ENCODE measurements around the gene TSSK2. TPM values are rescaled to one million over a fixed set of nuclear protein-coding genes. Genes with fewer than 3 reads are reported as not detected.

Gene TSSK2
- total RNA-seq, 1 donor from 2014 or later, result not detected

DNA sequence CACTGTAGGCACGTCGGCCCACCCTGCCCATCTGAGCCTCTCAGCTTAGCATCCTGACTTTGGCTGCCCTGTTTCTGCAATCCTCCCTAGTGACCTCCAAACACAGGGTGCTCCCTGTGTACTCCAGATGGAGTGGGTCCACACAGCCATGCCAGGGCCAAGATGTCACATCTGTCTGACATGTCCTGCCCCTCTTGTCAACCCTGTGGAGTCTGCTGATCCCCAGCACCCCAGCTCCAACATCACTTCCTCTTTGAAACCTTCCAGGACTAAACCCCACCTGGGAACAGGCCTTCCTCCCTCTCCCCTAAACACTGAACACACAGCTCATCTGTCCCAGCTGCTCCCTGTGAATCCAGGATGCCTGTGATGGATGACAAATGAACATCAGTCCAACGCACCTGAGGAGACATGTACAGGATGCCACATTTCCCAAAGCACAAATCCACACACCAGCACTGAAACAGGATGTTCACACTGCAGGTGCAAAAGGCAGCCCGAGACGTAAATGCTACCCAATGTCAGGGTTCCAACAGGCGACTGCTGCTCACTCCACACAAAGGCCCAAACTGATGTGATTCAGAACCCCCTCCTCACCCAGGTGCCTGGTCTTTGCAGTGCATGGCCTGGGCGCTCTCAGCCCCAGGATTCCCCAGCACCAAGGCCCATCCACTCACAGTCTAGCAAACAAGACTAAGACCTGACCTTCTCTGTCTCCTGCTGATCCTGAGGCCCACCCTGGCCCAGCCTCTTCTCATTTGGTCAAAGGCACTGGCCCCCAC lies 2.0 kb upstream of the TSSK2 start:
- Histone ChIP-seq H3K36me3 (ENCODE audit: insufficient read depth, low read length) (peaks cover 6% of the 10 kb centered on the region), H3K9ac (ENCODE audit: low read length) (no peak overlapping the region), H2AFZ (ENCODE audit: low read depth, low read length) (no peak overlapping the region), H3K4me1 (ENCODE audit: insufficient read depth, low read length) (no peaks in the 10 kb centered on the region), H3K4me2 (ENCODE audit: low read length) (no peak overlapping the region), H3K79me2 (ENCODE audit: insufficient read depth, low read length) (no peaks in the 10 kb centered on the region), H4K20me1 (ENCODE audit: insufficient read depth, low read length) (peaks cover 3% of the 10 kb centered on the region), H3K9me3 (ENCODE audit: insufficient read depth, low read depth, low read length) (no peaks in the 10 kb centered on the region), H3K4me3 (ENCODE audit: insufficient read depth, low read depth, low read length) (no peak overlapping the region), H3K27ac (ENCODE audit: low read depth, low read length) (no peak overlapping the region), H3K27me3 (ENCODE audit: insufficient read depth, low read length) (no peaks in the 10 kb centered on the region)
- H3K36me3 Mint-ChIP-seq (ENCODE audit: low read depth, unreplicated experiment), result peaks cover 16% of the 10 kb centered on the region
- DNase-seq (ENCODE audit: low read depth) (no peak), FAIRE-seq (no peak)
- peaks cover 28% of the 10 kb centered on the region for H3K27me3 Mint-ChIP-seq (ENCODE audit: low read depth, unreplicated experiment)
- H3K27ac Mint-ChIP-seq (ENCODE audit: unreplicated experiment), result no peak overlapping the region
- H3K9me3 Mint-ChIP-seq (ENCODE audit: unreplicated experiment), result no peaks in the 10 kb centered on the region
- no peak overlapping the region for H3K4me3 Mint-ChIP-seq (ENCODE audit: unreplicated experiment)
- no peaks in the 10 kb centered on the region for H3K4me1 Mint-ChIP-seq (ENCODE audit: low read depth, unreplicated experiment)
- TF ChIP-seq, protein P1, sequence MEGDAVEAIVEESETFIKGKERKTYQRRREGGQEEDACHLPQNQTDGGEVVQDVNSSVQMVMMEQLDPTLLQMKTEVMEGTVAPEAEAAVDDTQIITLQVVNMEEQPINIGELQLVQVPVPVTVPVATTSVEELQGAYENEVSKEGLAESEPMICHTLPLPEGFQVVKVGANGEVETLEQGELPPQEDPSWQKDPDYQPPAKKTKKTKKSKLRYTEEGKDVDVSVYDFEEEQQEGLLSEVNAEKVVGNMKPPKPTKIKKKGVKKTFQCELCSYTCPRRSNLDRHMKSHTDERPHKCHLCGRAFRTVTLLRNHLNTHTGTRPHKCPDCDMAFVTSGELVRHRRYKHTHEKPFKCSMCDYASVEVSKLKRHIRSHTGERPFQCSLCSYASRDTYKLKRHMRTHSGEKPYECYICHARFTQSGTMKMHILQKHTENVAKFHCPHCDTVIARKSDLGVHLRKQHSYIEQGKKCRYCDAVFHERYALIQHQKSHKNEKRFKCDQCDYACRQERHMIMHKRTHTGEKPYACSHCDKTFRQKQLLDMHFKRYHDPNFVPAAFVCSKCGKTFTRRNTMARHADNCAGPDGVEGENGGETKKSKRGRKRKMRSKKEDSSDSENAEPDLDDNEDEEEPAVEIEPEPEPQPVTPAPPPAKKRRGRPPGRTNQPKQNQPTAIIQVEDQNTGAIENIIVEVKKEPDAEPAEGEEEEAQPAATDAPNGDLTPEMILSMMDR (IDR thresholded peaks at IDR 0.05; ENCODE audit: insufficient read depth, low read depth, low read length), result no peak
- no peak for TF ChIP-seq EZH2 (IDR thresholded peaks at IDR 0.05; ENCODE audit: insufficient read depth, low read length)

DNA sequence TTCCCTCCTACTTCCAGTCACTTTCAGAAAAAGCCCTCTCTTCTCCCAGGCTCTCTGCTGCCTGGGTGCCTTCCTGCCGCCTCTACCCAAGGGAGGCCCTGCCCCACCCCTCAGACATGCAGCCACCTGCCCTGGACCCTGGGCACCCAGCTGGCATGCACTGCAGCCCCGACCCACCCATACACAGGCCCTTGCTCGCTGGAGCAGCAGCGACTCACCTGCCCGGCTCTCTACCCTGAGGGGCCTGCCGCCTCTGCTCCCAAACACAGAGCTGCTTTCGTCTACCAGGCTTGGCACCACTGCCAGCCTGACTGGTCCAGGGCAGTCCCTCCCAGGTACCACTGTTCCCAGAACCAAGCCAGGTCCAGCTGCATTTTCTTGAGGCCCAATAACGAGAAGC lies 1.2 kb upstream of the TSSK2 start:
- H3K4me3 ChIP-seq (ENCODE audit: insufficient read depth, low read depth, low read length), result no peak overlapping the region
- peaks cover 8% of the 10 kb centered on the region for H3K36me3 ChIP-seq (ENCODE audit: insufficient read depth, low read length)
- no peaks in the 10 kb centered on the region for H3K27me3 ChIP-seq (ENCODE audit: insufficient read depth, low read length)
- Mint-ChIP-seq H3K36me3 (ENCODE audit: low read depth, unreplicated experiment) (peaks cover 16% of the 10 kb centered on the region), H3K27ac (ENCODE audit: unreplicated experiment) (no peak overlapping the region), H3K27me3 (ENCODE audit: low read depth, unreplicated experiment) (peaks cover 27% of the 10 kb centered on the region), H3K9me3 (ENCODE audit: unreplicated experiment) (no peaks in the 10 kb centered on the region), H3K4me3 (ENCODE audit: unreplicated experiment) (no peak overlapping the region), H3K4me1 (ENCODE audit: low read depth, unreplicated experiment) (no peaks in the 10 kb centered on the region)
- TF ChIP-seq, protein P1 (IDR thresholded peaks at IDR 0.05; ENCODE audit: insufficient read depth, low read depth, low read length), result no peak
- no peak for TF ChIP-seq EZH2 (IDR thresholded peaks at IDR 0.05; ENCODE audit: insufficient read depth, low read length)
- H3K9ac ChIP-seq (ENCODE audit: low read length), result no peak overlapping the region
- H2AFZ ChIP-seq (ENCODE audit: low read depth, low read length), result no peak overlapping the region
- no peaks in the 10 kb centered on the region for H3K4me1 ChIP-seq (ENCODE audit: insufficient read depth, low read length)
- peaks cover 3% of the 10 kb centered on the region for H4K20me1 ChIP-seq (ENCODE audit: insufficient read depth, low read length)
- H3K4me2 ChIP-seq (ENCODE audit: low read length), result no peak overlapping the region
- no peak for DNase-seq (ENCODE audit: low read depth)
- no peaks in the 10 kb centered on the region for H3K9me3 ChIP-seq (ENCODE audit: insufficient read depth, low read depth, low read length)
- FAIRE-seq, result no peak
- H3K79me2 ChIP-seq (ENCODE audit: insufficient read depth, low read length), result no peaks in the 10 kb centered on the region
- no peak overlapping the region for H3K27ac ChIP-seq (ENCODE audit: low read depth, low read length)

DNA sequence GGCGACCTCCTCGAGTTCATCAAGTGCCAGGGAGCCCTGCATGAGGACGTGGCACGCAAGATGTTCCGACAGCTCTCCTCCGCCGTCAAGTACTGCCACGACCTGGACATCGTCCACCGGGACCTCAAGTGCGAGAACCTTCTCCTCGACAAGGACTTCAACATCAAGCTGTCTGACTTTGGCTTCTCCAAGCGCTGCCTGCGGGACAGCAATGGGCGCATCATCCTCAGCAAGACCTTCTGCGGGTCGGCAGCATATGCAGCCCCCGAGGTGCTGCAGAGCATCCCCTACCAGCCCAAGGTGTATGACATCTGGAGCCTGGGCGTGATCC lies 542 bp downstream of the TSSK2 start:
- H3K36me3 ChIP-seq (ENCODE audit: insufficient read depth, low read length), result peaks cover 10% of the 10 kb centered on the region
- peaks cover 24% of the 10 kb centered on the region for H3K36me3 Mint-ChIP-seq (ENCODE audit: low read depth, unreplicated experiment)
- no peak for TF ChIP-seq EZH2 (IDR thresholded peaks at IDR 0.05; ENCODE audit: insufficient read depth, low read length)
- TF ChIP-seq, protein P1 (IDR thresholded peaks at IDR 0.05; ENCODE audit: insufficient read depth, low read depth, low read length), result no peak

More for the DNA sequence above, 542 bp downstream of the TSSK2 start:
- no peaks in the 10 kb centered on the region for H3K4me1 ChIP-seq (ENCODE audit: insufficient read depth, low read length)
- no peak overlapping the region for H3K27ac ChIP-seq (ENCODE audit: low read depth, low read length)
- Mint-ChIP-seq H3K9me3 (ENCODE audit: unreplicated experiment) (no peaks in the 10 kb centered on the region), H3K4me3 (ENCODE audit: unreplicated experiment) (no peak overlapping the region), H3K27ac (ENCODE audit: unreplicated experiment) (no peak overlapping the region), H3K27me3 (ENCODE audit: low read depth, unreplicated experiment) (peaks cover 12% of the 10 kb centered on the region), H3K4me1 (ENCODE audit: low read depth, unreplicated experiment) (no peaks in the 10 kb centered on the region)
- H3K4me3 ChIP-seq (ENCODE audit: insufficient read depth, low read depth, low read length), result no peak overlapping the region
- H4K20me1 ChIP-seq (ENCODE audit: insufficient read depth, low read length), result peaks cover 7% of the 10 kb centered on the region
- FAIRE-seq (no peak), DNase-seq (ENCODE audit: low read depth) (no peak)
- H3K4me2 ChIP-seq (ENCODE audit: low read length), result no peak overlapping the region
- H3K79me2 ChIP-seq (ENCODE audit: insufficient read depth, low read length), result no peaks in the 10 kb centered on the region
- no peaks in the 10 kb centered on the region for H3K27me3 ChIP-seq (ENCODE audit: insufficient read depth, low read length)
- no peak overlapping the region for H2AFZ ChIP-seq (ENCODE audit: low read depth, low read length)
- H3K9ac ChIP-seq (ENCODE audit: low read length), result no peak overlapping the region
- no peaks in the 10 kb centered on the region for H3K9me3 ChIP-seq (ENCODE audit: insufficient read depth, low read depth, low read length)

Measured in astrocyte (in vitro differentiated cells and primary cell).